ENCODE results near the gene FBLIM1. TPM values are rescaled to one million over a fixed set of nuclear protein-coding genes. Genes with fewer than 3 reads are reported as not detected.

FBLIM1 gene
- total RNA-seq, 1 experiment from 2014 or later, result 6.0 TPM

- BruUV-seq (replicated peaks), result no TSS peak
- POLR2A ChIA-PET, result no interaction called here
- H3K27me3 ChIP-seq (ENCODE audit: insufficient read depth, low read length), result no peaks in the 10 kb centered on the region
These were observed 37.7 kb upstream of the FBLIM1 start for GRCh38 chr1:15720861-15721260.

More at GRCh38 chr1:15720861-15721260, 37.7 kb upstream of the FBLIM1 start:
- CTCF ChIA-PET, result no interaction called here
- H3K4me2 ChIP-seq (ENCODE audit: low read length), result no peak overlapping the region
- no peak overlapping the region for H3K27ac ChIP-seq (ENCODE audit: low read depth, low read length)
- intact Hi-C loops (cut with micrococcal nuclease), result no loop called here
- H3K36me3 ChIP-seq (ENCODE audit: control insufficient read depth in 1 of 2, insufficient read depth in 2 of 2, low read length in 2 of 2), result peaks cover 0 to 3% of the 10 kb centered on the region in 2 experiments; a peak in 1 of 4 replicates
- no peak overlapping the region for H3K4me3 ChIP-seq (replicated peaks in 1 of 2; ENCODE audit: low read depth in 1 of 2, low read length in 2 of 2)
- no peak overlapping the region for H3K9ac ChIP-seq (ENCODE audit: low read length)
- H3K9me3 ChIP-seq (ENCODE audit: control insufficient read depth in 1 of 2, insufficient read depth in 1 of 2, low read depth in 1 of 2, low read length in 2 of 2), result no peaks in the 10 kb centered on the region
- RAD21 ChIA-PET (ENCODE audit: low non-redundant PET in 1 of 2, low total read pairs in 2 of 2, uncharacterized antibody in 2 of 2, unreplicated experiment in 2 of 2), result no interaction called here
- no peaks in the 10 kb centered on the region for H3K9me2 ChIP-seq (ENCODE audit: insufficient read depth)
- ATAC-seq, result no peak
- H3K79me2 ChIP-seq (ENCODE audit: insufficient read depth, low read length), result no peaks in the 10 kb centered on the region
- TF ChIP-seq JUND (IDR thresholded peaks at IDR 0.05) (no peak), ZNF274 (IDR thresholded peaks at IDR 0.05; ENCODE audit: low read depth, low read length) (no peak), EGR1 (IDR thresholded peaks at IDR 0.05; ENCODE audit: low read depth) (no peak), ZBTB33 (IDR thresholded peaks at IDR 0.05; ENCODE audit: extremely low read depth, insufficient replicate concordance, low read length) (no peak), ELF1 (IDR thresholded peaks at IDR 0.05; ENCODE audit: borderline replicate concordance, low read depth) (no peak), SRF (IDR thresholded peaks at IDR 0.05; ENCODE audit: low read depth) (no peak), EZH2 (IDR thresholded peaks at IDR 0.05) (no peak), EZH2phosphoT487 (IDR thresholded peaks at IDR 0.05; ENCODE audit: borderline replicate concordance) (no peak), CBX3 (IDR thresholded peaks at IDR 0.05; ENCODE audit: low read depth) (no peak)
- TF ChIP-seq, protein P1, sequence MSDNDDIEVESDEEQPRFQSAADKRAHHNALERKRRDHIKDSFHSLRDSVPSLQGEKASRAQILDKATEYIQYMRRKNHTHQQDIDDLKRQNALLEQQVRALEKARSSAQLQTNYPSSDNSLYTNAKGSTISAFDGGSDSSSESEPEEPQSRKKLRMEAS (IDR thresholded peaks at IDR 0.05), result no peak
- TF ChIP-seq, protein P2, sequence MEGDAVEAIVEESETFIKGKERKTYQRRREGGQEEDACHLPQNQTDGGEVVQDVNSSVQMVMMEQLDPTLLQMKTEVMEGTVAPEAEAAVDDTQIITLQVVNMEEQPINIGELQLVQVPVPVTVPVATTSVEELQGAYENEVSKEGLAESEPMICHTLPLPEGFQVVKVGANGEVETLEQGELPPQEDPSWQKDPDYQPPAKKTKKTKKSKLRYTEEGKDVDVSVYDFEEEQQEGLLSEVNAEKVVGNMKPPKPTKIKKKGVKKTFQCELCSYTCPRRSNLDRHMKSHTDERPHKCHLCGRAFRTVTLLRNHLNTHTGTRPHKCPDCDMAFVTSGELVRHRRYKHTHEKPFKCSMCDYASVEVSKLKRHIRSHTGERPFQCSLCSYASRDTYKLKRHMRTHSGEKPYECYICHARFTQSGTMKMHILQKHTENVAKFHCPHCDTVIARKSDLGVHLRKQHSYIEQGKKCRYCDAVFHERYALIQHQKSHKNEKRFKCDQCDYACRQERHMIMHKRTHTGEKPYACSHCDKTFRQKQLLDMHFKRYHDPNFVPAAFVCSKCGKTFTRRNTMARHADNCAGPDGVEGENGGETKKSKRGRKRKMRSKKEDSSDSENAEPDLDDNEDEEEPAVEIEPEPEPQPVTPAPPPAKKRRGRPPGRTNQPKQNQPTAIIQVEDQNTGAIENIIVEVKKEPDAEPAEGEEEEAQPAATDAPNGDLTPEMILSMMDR (IDR thresholded peaks at IDR 0.05 in 2 of 3, conservative IDR thresholded peaks at IDR 0.05 in 1 of 3; ENCODE audit: borderline replicate concordance in 1 of 3, insufficient read depth in 1 of 3, low read depth in 2 of 3, low read length in 2 of 3), result no peak
- DNase-seq (ENCODE audit: low read depth, low spot score), result no peak
- no peak overlapping the region for H2AFZ ChIP-seq (ENCODE audit: low read depth, low read length, poor library complexity, severe bottlenecking)
- no peaks in the 10 kb centered on the region for H4K20me1 ChIP-seq (ENCODE audit: insufficient read depth)
- no peaks in the 10 kb centered on the region for H3K4me1 ChIP-seq (ENCODE audit: control insufficient read depth in 1 of 2, insufficient read depth in 2 of 2, low read length in 2 of 2)

Data from HCT116 (cell line).